ENCODE results near the gene CPOX. TPM values are rescaled to one million over a fixed set of nuclear protein-coding genes. Genes with fewer than 3 reads are reported as not detected.

CPOX gene
- total RNA-seq, 1 experiment from 2014 or later = 41.7 TPM

- DNase-seq (ENCODE audit: low read depth) = no peak
Observed at GRCh38 chr3:98596087-98596486, 2.7 kb upstream of the CPOX start.

GRCh38 chr3:98594628-98595324, 1.4 kb upstream of the CPOX start:
- no peak for DNase-seq (ENCODE audit: low read depth)

GRCh38 chr3:98592345-98592935, 971 bp downstream of the CPOX start:
- DNase-seq (ENCODE audit: low read depth) = no peak

GRCh38 chr3:98589331-98590036, 3.9 kb downstream of the CPOX start:
- DNase-seq (ENCODE audit: low read depth) = no peak

GRCh38 chr3:98588065-98588464, 5.3 kb downstream of the CPOX start:
- no peak for DNase-seq (ENCODE audit: low read depth)

GRCh38 chr3:98587654-98588053, 5.8 kb downstream of the CPOX start:
- DNase-seq (ENCODE audit: low read depth) = no peak

GRCh38 chr3:98584547-98584946, 8.9 kb downstream of the CPOX start:
- DNase-seq (ENCODE audit: low read depth) = no peak

- DNase-seq (ENCODE audit: low read depth) = no peak
Observed at GRCh38 chr3:98583766-98584165, 9.6 kb downstream of the CPOX start.

GRCh38 chr3:98582042-98582441, 11.4 kb downstream of the CPOX start:
- no peak for DNase-seq (ENCODE audit: low read depth)

- no peak for DNase-seq (ENCODE audit: low read depth)
Observed at GRCh38 chr3:98581474-98581873, 11.9 kb downstream of the CPOX start.

- DNase-seq (ENCODE audit: low read depth) = no peak
Observed at GRCh38 chr3:98580401-98581386, 12.7 kb downstream of the CPOX start.

GRCh38 chr3:98577178-98577895, 16.1 kb downstream of the CPOX start:
- DNase-seq (ENCODE audit: low read depth) = peak; percentile 55

- DNase-seq (ENCODE audit: low read depth) = no peak
Observed at GRCh38 chr3:98574132-98574531, 19.3 kb downstream of the CPOX start.

GRCh38 chr3:98573181-98573728, 20.2 kb downstream of the CPOX start:
- peak; percentile 48 for DNase-seq (ENCODE audit: low read depth)

GRCh38 chr3:98568402-98568801, 25.0 kb downstream of the CPOX start:
- DNase-seq (ENCODE audit: low read depth) = no peak

- DNase-seq (ENCODE audit: low read depth) = no peak
Observed at GRCh38 chr3:98567666-98568270, 25.6 kb downstream of the CPOX start.

- DNase-seq (ENCODE audit: low read depth) = no peak
Observed at GRCh38 chr3:98565843-98566242, 27.6 kb downstream of the CPOX start.

- peak; percentile 17 for DNase-seq (ENCODE audit: low read depth)
Observed at GRCh38 chr3:98565237-98565643, 28.2 kb downstream of the CPOX start.

GRCh38 chr3:98564282-98565005, 29.0 kb downstream of the CPOX start:
- DNase-seq (ENCODE audit: low read depth) = no peak
